ENCODE data around the gene SLC19A1.
"Not testable (repeated sequence)": the region's sequence is repeated elsewhere in the genome, so short reads cannot be mapped to it uniquely, and the experiment has no call there.

Gene SLC19A1

GRCh38 chr21:45531393-45532215 lies 10.6 kb downstream of the SLC19A1 start:
- DNase-seq (ENCODE audit: extremely low read depth, low read depth): no peak
- no peak for TF ChIP-seq CTCF (IDR thresholded peaks at IDR 0.05; ENCODE audit: low read depth, low read length, missing control alignments)
- H3K4me3 ChIP-seq (replicated peaks; ENCODE audit: low read depth, low read length): no peak overlapping the region

GRCh38 chr21:45531114-45531392 lies 11.2 kb downstream of the SLC19A1 start:
- not testable (repeated sequence) for H3K4me3 ChIP-seq (replicated peaks; ENCODE audit: low read depth, low read length); DNase-seq (ENCODE audit: extremely low read depth, low read depth)

- no peak for TF ChIP-seq CTCF (IDR thresholded peaks at IDR 0.05; ENCODE audit: low read depth, low read length, missing control alignments)
- no peak for DNase-seq (ENCODE audit: extremely low read depth, low read depth)
- no peak overlapping the region for H3K4me3 ChIP-seq (replicated peaks; ENCODE audit: low read depth, low read length)
These were observed 11.7 kb downstream of the SLC19A1 start for GRCh38 chr21:45530423-45531113.

GRCh38 chr21:45529785-45530422 lies 12.3 kb downstream of the SLC19A1 start:
- H3K4me3 ChIP-seq (replicated peaks; ENCODE audit: low read depth, low read length): no peak overlapping the region
- no peak for DNase-seq (ENCODE audit: extremely low read depth, low read depth)
- no peak for TF ChIP-seq CTCF (IDR thresholded peaks at IDR 0.05; ENCODE audit: low read depth, low read length, missing control alignments)

- TF ChIP-seq CTCF (IDR thresholded peaks at IDR 0.05; ENCODE audit: low read depth, low read length, missing control alignments): no peak
- no peak overlapping the region for H3K4me3 ChIP-seq (replicated peaks; ENCODE audit: low read depth, low read length)
- DNase-seq (ENCODE audit: extremely low read depth, low read depth): no peak
These were observed 13.1 kb downstream of the SLC19A1 start for GRCh38 chr21:45528981-45529784.

- TF ChIP-seq CTCF (IDR thresholded peaks at IDR 0.05; ENCODE audit: low read depth, low read length, missing control alignments): no peak
- no peak for DNase-seq (ENCODE audit: extremely low read depth, low read depth)
These were observed 14.1 kb downstream of the SLC19A1 start for GRCh38 chr21:45528028-45528705.

GRCh38 chr21:45527151-45527999 lies 14.9 kb downstream of the SLC19A1 start:
- not testable (repeated sequence) for H3K4me3 ChIP-seq (replicated peaks; ENCODE audit: low read depth, low read length); DNase-seq (ENCODE audit: extremely low read depth, low read depth)

More at GRCh38 chr21:45528028-45528705, 14.1 kb downstream of the SLC19A1 start:
- no peak overlapping the region for H3K4me3 ChIP-seq (replicated peaks; ENCODE audit: low read depth, low read length)

Measured in HFF-Myc (cell line).